Sigmoid colon (tissue), 4 donors: ENCODE measurements around the gene CD9.

Experiments used
- POLR2AphosphoS5 ChIP-seq, 4 donors: sonication (generic); formaldehyde crosslinking; IDR thresholded peaks; one replicate each; pipeline ENCODE4 v1.6.1; 2017; ENCODE audit warnings: antibody characterized with exemption in 4 of 4
- TF ChIP-seq, protein P1 (sequence below), 4 experiments: fragments of 450-650 bp in 3 of 4; fragments of 200-600 bp in 1 of 4; IDR thresholded peaks; one replicate each; pipeline ENCODE4 v1.5.1; 2016 to 2019; ENCODE audit warnings: antibody characterized with exemption in 4 of 4, mild to moderate bottlenecking in 3 of 4, moderate library complexity in 2 of 4

GRCh38 chr12:6228535-6229223 is 28.5 kb downstream of the CD9 start:
- TF ChIP-seq POLR2AphosphoS5 (IDR thresholded peaks at IDR 0.05): peak; percentile 5 to 27 (median 17)
- TF ChIP-seq, protein P1, sequence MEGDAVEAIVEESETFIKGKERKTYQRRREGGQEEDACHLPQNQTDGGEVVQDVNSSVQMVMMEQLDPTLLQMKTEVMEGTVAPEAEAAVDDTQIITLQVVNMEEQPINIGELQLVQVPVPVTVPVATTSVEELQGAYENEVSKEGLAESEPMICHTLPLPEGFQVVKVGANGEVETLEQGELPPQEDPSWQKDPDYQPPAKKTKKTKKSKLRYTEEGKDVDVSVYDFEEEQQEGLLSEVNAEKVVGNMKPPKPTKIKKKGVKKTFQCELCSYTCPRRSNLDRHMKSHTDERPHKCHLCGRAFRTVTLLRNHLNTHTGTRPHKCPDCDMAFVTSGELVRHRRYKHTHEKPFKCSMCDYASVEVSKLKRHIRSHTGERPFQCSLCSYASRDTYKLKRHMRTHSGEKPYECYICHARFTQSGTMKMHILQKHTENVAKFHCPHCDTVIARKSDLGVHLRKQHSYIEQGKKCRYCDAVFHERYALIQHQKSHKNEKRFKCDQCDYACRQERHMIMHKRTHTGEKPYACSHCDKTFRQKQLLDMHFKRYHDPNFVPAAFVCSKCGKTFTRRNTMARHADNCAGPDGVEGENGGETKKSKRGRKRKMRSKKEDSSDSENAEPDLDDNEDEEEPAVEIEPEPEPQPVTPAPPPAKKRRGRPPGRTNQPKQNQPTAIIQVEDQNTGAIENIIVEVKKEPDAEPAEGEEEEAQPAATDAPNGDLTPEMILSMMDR (IDR thresholded peaks at IDR 0.05): no peak
